Panc1 (cell line): Measurements from ENCODE around the gene ZCWPW1. TPM values are rescaled to one million over a fixed set of nuclear protein-coding genes. Genes with fewer than 3 reads are reported as not detected.

Experiments used
- ATAC-seq: fragments of 200-7000 bp; cut with Tn5 transposase; 2 replicates; pipeline ENCODE4 v1.9.1; 2020; ENCODE audit warnings: mild to moderate bottlenecking, moderate library complexity
- BruUV-seq: library from RNA; stranded (reverse); fragments of 400-500 nt; replicated peaks from 2 replicates; lab custom pipeline; 2021; lab: Mats Ljungman, UMichigan
- CTCF ChIA-PET: fragments of 300-600 bp; sonication (Branson Sonifier 250); formaldehyde crosslinking; loops from one replicate; lab custom pipeline; 2022; ENCODE audit warnings: antibody characterized with exemption; lab: Charles Lee
- POLR2A ChIA-PET: fragments of 300-600 bp; sonication (Branson Sonifier 250); formaldehyde crosslinking; loops from one replicate; lab custom pipeline; 2022; ENCODE audit warnings: antibody characterized with exemption; lab: Charles Lee
- DNase-seq: peaks from one replicate; pipeline ENCODE4 v3.0.0-alpha.2; 2010; ENCODE audit warnings: low read depth, low spot score
- H3K27ac ChIP-seq: 2 replicates; pipeline ENCODE4 v1.5.1; 2011; ENCODE audit warnings: mild to moderate bottlenecking, low read length, inconsistent platforms
- H3K27me3 ChIP-seq: fragments of 200-500 bp; sonication (Bioruptor generic); 2 replicates; pipeline ENCODE4 v1.6.0; 2014; ENCODE audit warnings: low read length, inconsistent platforms; ENCODE audit not compliant: control insufficient read depth, insufficient read depth
- H3K36me3 ChIP-seq: fragments of 200-500 bp; sonication (Bioruptor generic); 2 replicates; pipeline ENCODE4 v1.5.1; 2014; ENCODE audit warnings: inconsistent platforms, mild to moderate bottlenecking, low read length, moderate library complexity; ENCODE audit not compliant: control insufficient read depth, insufficient read depth
- H3K4me1 ChIP-seq: 2 replicates; pipeline ENCODE4 v1.5.1; 2011; ENCODE audit warnings: inconsistent platforms, mild to moderate bottlenecking, low read length, moderate library complexity; ENCODE audit not compliant: control insufficient read depth, insufficient read depth
- H3K4me3 ChIP-seq, 2 experiments: 2 replicates each; pipeline ENCODE4 v1.5.1; 2011 to 2012; ENCODE audit warnings: low read depth in 2 of 2, low read length in 2 of 2, mild to moderate bottlenecking in 2 of 2, inconsistent platforms in 1 of 2, moderate library complexity in 1 of 2
- H3K9me3 ChIP-seq: fragments of 200-500 bp; sonication (Bioruptor generic); 2 replicates; pipeline ENCODE4 v1.5.1; 2014; ENCODE audit warnings: low read depth, mild to moderate bottlenecking, inconsistent platforms, low read length, moderate library complexity; ENCODE audit not compliant: control insufficient read depth, insufficient read depth
- CTCF ChIP-seq: fragments of 450-650 bp; IDR thresholded peaks from 2 replicates; pipeline ENCODE4 v1.5.1; 2017; ENCODE audit warnings: mild to moderate bottlenecking
- POLR2AphosphoS5 ChIP-seq: IDR thresholded peaks from 2 replicates; pipeline ENCODE4 v1.6.1; 2012; ENCODE audit warnings: mild to moderate bottlenecking, low read depth, low read length, moderate library complexity
- REST ChIP-seq, 2 experiments: IDR thresholded peaks; 2 replicates each; pipeline ENCODE4 v1.6.1; 2011 to 2012; ENCODE audit warnings: low read depth in 2 of 2, control low read depth in 1 of 2, low read length in 1 of 2, mild to moderate bottlenecking in 1 of 2, moderate library complexity in 1 of 2; ENCODE audit not compliant: insufficient read depth in 1 of 2
- SIN3A ChIP-seq: IDR thresholded peaks from 2 replicates; pipeline ENCODE4 v1.6.1; 2012; ENCODE audit warnings: low read depth, mild to moderate bottlenecking, low read length, moderate library complexity, borderline replicate concordance; ENCODE audit not compliant: insufficient read depth
- TCF7L2 ChIP-seq: IDR thresholded peaks from 2 replicates; pipeline ENCODE4 v1.6.1; 2011; ENCODE audit warnings: mild to moderate bottlenecking, low read depth, low read length, inconsistent platforms
- in situ Hi-C: cut with HindIII; loops from 2 replicates; pipeline ENCODE4 v1.10.0; 2016; ENCODE audit warnings: low sequenced_read_pairs, low pct_unique_long_range_greater_than_20kb
- intact Hi-C: fragments of 100-400 bp; cut with micrococcal nuclease; formaldehyde crosslinking; loops from one replicate; pipeline ENCODE4 v1.10.0; 2022; ENCODE audit not compliant: unreplicated experiment
- total RNA-seq: library from RNA; stranded (reverse); gene quantifications from one replicate; pipeline ENCODE4 v1.2.1, GENCODE V29; 2021; ENCODE audit not compliant: unreplicated experiment

Gene ZCWPW1
- total RNA-seq, 1 experiment from 2014 or later, result 6.5 TPM

DNA sequence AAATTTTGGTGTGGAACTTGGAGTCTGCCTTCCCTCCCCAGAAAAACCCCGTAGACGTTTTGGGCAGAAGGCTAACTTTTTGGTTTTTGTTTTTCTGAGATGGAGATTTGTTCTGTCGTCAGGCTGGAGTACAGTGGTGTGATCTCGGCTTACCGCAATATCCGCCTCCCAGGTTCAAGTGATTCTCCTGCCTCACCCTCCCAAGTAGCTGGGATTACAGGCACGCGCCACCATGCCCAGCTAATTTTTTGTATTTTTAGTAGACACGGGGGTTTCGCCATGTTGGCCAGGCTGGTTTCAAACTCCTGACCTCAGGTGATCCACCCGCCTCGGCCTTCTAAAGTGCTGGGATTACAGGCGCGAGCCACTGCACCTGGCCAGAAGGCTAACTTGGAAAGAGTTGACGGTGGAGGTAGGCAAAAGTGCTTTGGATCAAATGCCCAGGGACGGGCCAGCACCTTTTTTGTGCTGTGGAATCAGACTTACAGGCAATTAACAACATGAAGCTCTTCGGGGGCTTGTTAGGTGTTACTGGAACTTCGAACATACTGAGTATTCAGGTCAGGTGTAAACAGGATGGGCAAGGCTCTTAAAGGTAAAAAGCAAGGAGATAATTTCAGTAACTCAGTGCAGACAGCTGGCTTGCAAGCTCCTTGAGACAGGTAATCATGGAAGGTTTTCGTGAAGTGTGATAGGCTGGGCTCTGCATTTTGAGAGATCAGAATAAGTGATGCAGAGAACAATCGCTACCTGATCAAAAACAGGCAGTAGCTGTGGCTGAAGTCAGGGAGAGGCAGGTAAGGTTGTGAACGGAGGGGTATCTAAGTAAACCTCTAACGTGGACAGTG is 6.0 kb upstream of the ZCWPW1 start:
- Histone ChIP-seq H3K4me3 (peak overlapping the region; percentile 67 to 82), H3K27ac (peak overlapping the region; percentile 98), H3K4me1 (peaks cover 43% of the 10 kb centered on the region), H3K27me3 (no peaks in the 10 kb centered on the region), H3K9me3 (no peaks in the 10 kb centered on the region), H3K36me3 (no peaks in the 10 kb centered on the region; the same call in 1 of the 2 replicates)
- ATAC-seq (no peak), DNase-seq (no peak)
- POLR2A ChIA-PET, result no interaction called here
- TF ChIP-seq REST (IDR thresholded peaks at IDR 0.05; ENCODE audit: insufficient read depth in 1 of 2, low read depth in 2 of 2, low read length in 1 of 2) (no peak), SIN3A (no peak), CTCF (no peak), POLR2AphosphoS5 (no peak), TCF7L2 (no peak)
- CTCF ChIA-PET, result interaction anchor here (1.1 kb wide), 1 partner anchor 130 kb away, joined by 4 read pairs; no protein-coding TSS in a partner anchor
- intact Hi-C loops (no loop called here), in situ Hi-C loops (no loop called here)
- BruUV-seq, result no TSS peak

DNA sequence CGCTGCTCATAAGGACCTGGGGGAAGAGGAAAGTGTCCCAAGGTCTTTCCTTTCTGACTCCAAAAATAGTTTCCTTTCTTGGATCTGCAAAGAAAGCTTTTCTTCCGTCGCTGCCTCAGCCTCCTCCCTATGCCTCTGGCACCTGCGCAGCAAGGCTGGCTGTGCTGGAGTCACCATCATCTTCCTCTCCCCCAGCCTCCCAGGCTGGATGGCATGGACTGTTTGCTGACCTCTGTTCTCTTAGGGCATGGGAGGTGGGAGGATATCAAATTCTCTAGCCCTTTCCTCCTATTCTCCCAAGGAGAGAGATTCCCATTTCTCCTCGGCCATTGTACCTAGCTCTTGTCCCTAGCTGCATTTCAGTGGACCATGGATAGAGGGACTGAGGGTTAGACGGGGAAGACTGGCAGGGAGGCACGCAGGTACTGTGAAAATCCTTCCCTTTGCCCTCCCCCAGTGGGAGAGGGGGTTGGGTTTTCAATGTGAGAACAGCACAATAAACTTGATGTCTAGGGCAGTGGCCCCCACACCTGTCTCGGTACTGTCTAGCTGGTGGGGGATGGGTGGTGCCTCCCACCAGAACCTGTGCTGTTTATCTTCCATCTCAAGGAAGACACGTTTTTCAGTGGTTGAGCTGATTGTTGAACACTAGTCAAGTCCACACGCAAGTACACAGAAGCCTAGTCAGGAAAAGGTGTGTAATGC is 5.2 kb upstream of the ZCWPW1 start:
- Histone ChIP-seq H3K4me3 (peak overlapping the region in 1 of 2 experiments; percentile 10; a peak in 2 of 4 replicates), H3K27me3 (no peaks in the 10 kb centered on the region), H3K27ac (peak overlapping the region; percentile 98), H3K36me3 (no peaks in the 10 kb centered on the region; the same call in 1 of the 2 replicates), H3K9me3 (no peaks in the 10 kb centered on the region), H3K4me1 (peaks cover 43% of the 10 kb centered on the region)
- no peak for ATAC-seq
- TF ChIP-seq SIN3A, result no peak
- TF ChIP-seq POLR2AphosphoS5, result no peak; the same call in 1 of the 2 replicates
- no peak for TF ChIP-seq REST (IDR thresholded peaks at IDR 0.05; ENCODE audit: insufficient read depth in 1 of 2, low read depth in 2 of 2, low read length in 1 of 2)
- no peak for TF ChIP-seq TCF7L2
- no peak for TF ChIP-seq CTCF
- intact Hi-C loops (no loop called here), in situ Hi-C loops (no loop called here)
- BruUV-seq, result no TSS peak
- DNase-seq, result no peak
- ChIA-PET POLR2A (no interaction called here), CTCF (no interaction called here)
